HCT116 (cell line): ENCODE results near the gene CREB1. TPM values are rescaled to one million over a fixed set of nuclear protein-coding genes. Genes with fewer than 3 reads are reported as not detected.

ENCODE experiments used
- ATAC-seq: fragments of 200-7000 bp; cut with Tn5 transposase; 2 replicates; pipeline ENCODE4 v1.9.1; 2020; ENCODE audit warnings: mild to moderate bottlenecking, moderate library complexity
- Bru-seq: library from RNA; stranded (reverse); fragments of 400-500 nt; gene quantifications from one replicate; lab custom pipeline; 2021; lab: Mats Ljungman, UMichigan
- BruChase-seq, 2 experiments: library from RNA; stranded (reverse); fragments of 400-500 nt; gene quantifications; one replicate each; lab custom pipeline; 2021; lab: Mats Ljungman, UMichigan
- BruUV-seq: library from RNA; stranded (reverse); fragments of 400-500 nt; replicated peaks from 2 replicates; lab custom pipeline; 2021; lab: Mats Ljungman, UMichigan
- CTCF ChIA-PET: fragments of 300-600 bp; sonication (Branson Sonifier 250); formaldehyde crosslinking; loops from one replicate; lab custom pipeline; 2021; ENCODE audit warnings: antibody characterized with exemption; lab: Charles Lee
- POLR2A ChIA-PET: fragments of 300-600, 350-600 bp; sonication (Branson Sonifier 250); formaldehyde crosslinking; loops from one replicate; lab custom pipeline; 2021; ENCODE audit warnings: antibody characterized with exemption; lab: Charles Lee
- RAD21 ChIA-PET, 2 experiments: fragments of 300-600 bp; sonication (Branson Sonifier 250); formaldehyde crosslinking; loops; one replicate each; lab custom pipeline; 2023; ENCODE audit warnings: low total read pairs in 2 of 2; ENCODE audit not compliant: uncharacterized antibody in 2 of 2, unreplicated experiment in 2 of 2, low non-redundant PET in 1 of 2; lab: Charles Lee
- DNase-seq: peaks from one replicate; pipeline ENCODE4 v3.0.0-alpha.2; 2010; ENCODE audit warnings: low read depth, low spot score
- H2AFZ ChIP-seq: fragments of 200-600 bp; shearing (Covaris generic), sonication (generic); 2 replicates; pipeline ENCODE4 v1.6.1; 2017; ENCODE audit warnings: low read depth, mixed run types, mixed read lengths, antibody characterized with exemption, low read length; ENCODE audit not compliant: poor library complexity, severe bottlenecking
- H3K27ac ChIP-seq: 2 replicates; pipeline ENCODE4 v1.5.1; 2012; ENCODE audit warnings: low read depth, low read length
- H3K27me3 ChIP-seq: fragments of 200-600 bp; sonication (generic); 2 replicates; pipeline ENCODE4 v1.6.1; 2016; ENCODE audit warnings: mixed run types, low read length, mixed read lengths; ENCODE audit not compliant: insufficient read depth
- H3K36me3 ChIP-seq, 2 experiments: fragments of 200-500 bp in 1 of 2; fragments of 200-600 bp in 1 of 2; sonication (Bioruptor generic) in 1 of 2; sonication (generic) in 1 of 2; 2 replicates each; pipeline versions ENCODE4 v1.5.1 to v1.6.1; 2014 to 2016; ENCODE audit warnings: low read length in 2 of 2, inconsistent platforms in 1 of 2, mixed read lengths in 1 of 2, mixed run types in 1 of 2; ENCODE audit not compliant: insufficient read depth in 2 of 2, control insufficient read depth in 1 of 2
- H3K4me1 ChIP-seq, 2 experiments: fragments of 200-600 bp in 1 of 2; sonication (generic) in 1 of 2; 2 replicates each; pipeline versions ENCODE4 v1.5.1 to v1.6.1; 2012 to 2017; ENCODE audit warnings: low read length in 2 of 2, inconsistent platforms in 1 of 2, mild to moderate bottlenecking in 1 of 2, mixed read lengths in 1 of 2, mixed run types in 1 of 2, moderate library complexity in 1 of 2; ENCODE audit not compliant: insufficient read depth in 2 of 2, control insufficient read depth in 1 of 2
- H3K4me2 ChIP-seq: fragments of 200-600 bp; sonication (generic); 2 replicates; pipeline ENCODE4 v1.6.1; 2017; ENCODE audit warnings: mixed run types, low read length, mixed read lengths
- H3K4me3 ChIP-seq, 2 experiments: fragments of 200-600 bp in 1 of 2; sonication (generic) in 1 of 2; replicated peaks in 1 of 2; 2 replicates each; pipeline ENCODE4 v1.5.1; 2011 to 2016; ENCODE audit warnings: low read length in 2 of 2, control low read depth in 1 of 2, low read depth in 1 of 2, mild to moderate bottlenecking in 1 of 2, mixed read lengths in 1 of 2, mixed run types in 1 of 2
- H3K79me2 ChIP-seq: fragments of 200-600 bp; sonication (generic); 2 replicates; pipeline ENCODE4 v1.6.1; 2017; ENCODE audit warnings: mild to moderate bottlenecking, mixed run types, low read length, moderate library complexity, mixed read lengths; ENCODE audit not compliant: insufficient read depth
- H3K9ac ChIP-seq: fragments of 200-600 bp; sonication (generic); 2 replicates; pipeline ENCODE4 v1.6.1; 2016; ENCODE audit warnings: low read length, mixed read lengths
- H3K9me2 ChIP-seq: fragments of 200-600 bp; sonication (generic), shearing (Covaris generic); 2 replicates; pipeline ENCODE4 v1.6.1; 2017; ENCODE audit warnings: mixed run types, mild to moderate bottlenecking, moderate library complexity; ENCODE audit not compliant: insufficient read depth
- H3K9me3 ChIP-seq, 2 experiments: fragments of 200-500 bp in 1 of 2; fragments of 200-600 bp in 1 of 2; sonication (Bioruptor generic) in 1 of 2; sonication (generic) in 1 of 2; 2 replicates each; pipeline ENCODE4 v1.6.1; 2014 to 2017; ENCODE audit warnings: low read length in 2 of 2, mixed read lengths in 2 of 2, inconsistent platforms in 1 of 2, low read depth in 1 of 2, mild to moderate bottlenecking in 1 of 2, mixed run types in 1 of 2, moderate library complexity in 1 of 2; ENCODE audit not compliant: control insufficient read depth in 1 of 2, insufficient read depth in 1 of 2
- H4K20me1 ChIP-seq: fragments of 200-600 bp; sonication (generic), shearing (Covaris generic); 2 replicates; pipeline ENCODE4 v1.6.1; 2017; ENCODE audit warnings: mixed run types, mild to moderate bottlenecking, moderate library complexity; ENCODE audit not compliant: insufficient read depth
- CBX3 ChIP-seq: IDR thresholded peaks from 2 replicates; pipeline ENCODE4 v1.6.1; 2012; ENCODE audit warnings: low read depth
- EGR1 ChIP-seq: IDR thresholded peaks from 2 replicates; pipeline ENCODE4 v1.6.1; 2012; ENCODE audit warnings: low read depth
- EZH2 ChIP-seq: fragments of 200-600 bp; sonication (generic); IDR thresholded peaks from 2 replicates; pipeline ENCODE4 v1.6.1; 2017; ENCODE audit warnings: antibody characterized with exemption, mixed run types
- JUND ChIP-seq: IDR thresholded peaks from 2 replicates; pipeline ENCODE4 v1.6.1; 2012
- POLR2A ChIP-seq: IDR thresholded peaks from 2 replicates; pipeline ENCODE4 v1.7.0; 2011; ENCODE audit warnings: borderline replicate concordance; ENCODE audit not compliant: insufficient read depth, insufficient read length; ENCODE audit errors: extremely low read depth
- POLR2AphosphoS5 ChIP-seq: IDR thresholded peaks from 2 replicates; pipeline ENCODE4 v1.6.1; 2011; ENCODE audit warnings: mild to moderate bottlenecking, low read depth, low read length, moderate library complexity
- SIN3A ChIP-seq: IDR thresholded peaks from 2 replicates; pipeline ENCODE4 v1.6.1; 2012; ENCODE audit warnings: low read depth
- SP1 ChIP-seq: IDR thresholded peaks from 2 replicates; pipeline ENCODE4 v1.6.1; 2012; ENCODE audit warnings: low read depth
- SRF ChIP-seq: IDR thresholded peaks from 2 replicates; pipeline ENCODE4 v1.6.1; 2012; ENCODE audit warnings: low read depth
- TCF7L2 ChIP-seq: IDR thresholded peaks from 2 replicates; pipeline ENCODE4 v1.7.0; 2011; ENCODE audit warnings: borderline replicate concordance, inconsistent platforms; ENCODE audit not compliant: insufficient read depth, insufficient read length; ENCODE audit errors: extremely low read depth
- ZFX ChIP-seq: fragments of 450-650 bp; IDR thresholded peaks from 2 replicates; pipeline ENCODE4 v1.6.1; 2017
- ZNF274 ChIP-seq: fragments of 200-500 bp; sonication (Bioruptor generic); IDR thresholded peaks from 2 replicates; pipeline ENCODE4 v1.6.1; 2014; ENCODE audit warnings: mild to moderate bottlenecking, low read depth, low read length, inconsistent platforms
- intact Hi-C: fragments of 100-400 bp; cut with micrococcal nuclease; formaldehyde crosslinking; loops from 2 replicates; pipeline ENCODE4 v1.10.0; 2022
- long read RNA-seq: library from polyadenylated mRNA; unstranded; transcript quantifications from one replicate; pipeline ENCODE4 v2.0.0, GENCODE V29; 2021; ENCODE audit not compliant: unreplicated experiment
- polyA plus RNA-seq: library from polyadenylated mRNA; unstranded; fragments of >200 nt; gene quantifications from 2 replicates; pipeline ENCODE4 v1.2.1, GENCODE V29; 2012; ENCODE audit warnings: missing spikeins
- total RNA-seq: library from RNA; stranded (reverse); gene quantifications from one replicate; pipeline ENCODE4 v1.2.1, GENCODE V29; 2021; ENCODE audit not compliant: unreplicated experiment
- TF ChIP-seq, protein P1 (sequence below): IDR thresholded peaks from 2 replicates; pipeline ENCODE4 v1.6.1; 2011; ENCODE audit warnings: mild to moderate bottlenecking, low read length, moderate library complexity; ENCODE audit not compliant: insufficient replicate concordance; ENCODE audit errors: extremely low read depth
- TF ChIP-seq, protein P2 (sequence below): IDR thresholded peaks from 2 replicates; pipeline ENCODE4 v1.6.1; 2012
- TF ChIP-seq, protein P3 (sequence below): IDR thresholded peaks from 2 replicates; pipeline ENCODE4 v1.6.1; 2012; ENCODE audit warnings: low read depth
- TF ChIP-seq, protein P4 (sequence below), 3 experiments: fragments of 200-600 bp in 1 of 3; sonication (generic) in 1 of 3; IDR thresholded peaks in 2 of 3; conservative IDR thresholded peaks in 1 of 3; 2 replicates each; pipeline ENCODE4 v1.5.1; 2012 to 2017; ENCODE audit warnings: low read depth in 2 of 3, low read length in 2 of 3, antibody characterized with exemption in 1 of 3, borderline replicate concordance in 1 of 3, control low read depth in 1 of 3, mild to moderate bottlenecking in 1 of 3, mixed read lengths in 1 of 3, mixed run types in 1 of 3, moderate library complexity in 1 of 3; ENCODE audit not compliant: insufficient read depth in 1 of 3

The CREB1 gene
- total RNA-seq (60.4 TPM), Bru-seq, nascent RNA (percentile 89 among the genes with signal in this experiment), BruChase-seq, experiment 1, labeled RNA remaining after a 6-hour chase (percentile 73 among the genes with signal in this experiment), BruChase-seq, experiment 2, labeled RNA remaining after a 2-hour chase (percentile 82 among the genes with signal in this experiment)
- polyA plus RNA-seq, result 32.4 and 32.9 TPM in 2 replicates
- long read RNA-seq, full-length matches to known transcripts, result 29 of 64 reads
- long read RNA-seq, partial matches to known transcripts, result 15 of 64 reads
- long read RNA-seq, other reads (novel, unspliced or antisense), result 20 of 64 reads

DNA sequence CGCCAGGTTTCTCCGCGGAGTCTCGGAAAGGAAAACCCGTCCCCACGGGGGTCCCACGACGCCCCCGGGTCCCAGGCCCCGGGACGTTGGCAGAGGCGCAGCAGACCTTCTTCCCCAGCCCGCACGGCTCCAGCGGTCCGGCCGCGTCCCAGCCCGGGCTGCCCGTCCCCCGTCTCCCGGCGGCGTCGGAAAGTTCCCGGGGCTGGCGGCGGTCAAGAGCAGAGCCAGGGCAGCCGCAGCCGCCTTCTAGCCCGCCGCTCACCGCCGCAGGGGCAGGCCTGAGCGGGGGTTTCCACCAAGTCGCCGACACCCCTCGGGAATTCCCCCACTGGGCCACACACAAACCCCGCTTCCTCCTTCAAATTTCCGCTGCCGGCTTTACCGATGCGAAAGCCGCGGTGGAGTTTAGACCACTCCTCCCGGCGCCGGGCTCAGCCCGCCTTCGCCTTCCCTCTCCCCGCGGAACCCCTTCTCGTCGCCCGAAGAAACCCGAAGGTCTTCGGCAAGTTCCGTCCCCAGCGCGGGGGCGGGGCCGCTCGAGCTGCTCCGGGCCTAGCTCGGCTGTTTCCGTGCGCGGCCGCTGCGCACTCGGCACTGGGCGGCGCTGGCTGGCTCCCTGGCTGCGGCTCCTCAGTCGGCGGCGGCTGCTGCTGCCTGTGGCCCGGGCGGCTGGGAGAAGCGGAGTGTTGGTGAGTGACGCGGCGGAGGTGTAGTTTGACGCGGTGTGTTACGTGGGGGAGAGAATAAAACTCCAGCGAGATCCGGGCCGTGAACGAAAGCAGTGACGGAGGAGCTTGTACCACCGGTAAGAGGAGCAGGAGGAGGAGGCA lies at the start of gene CREB1:
TSS of gene CREB1 (plus strand) at position 633 of the 830 bp plus-strand sequence. CDS start 25,674 bp downstream, outside the sequence.
- peak within 1 kb of the TSS; percentile 37 for H2AFZ ChIP-seq
- POLR2A ChIA-PET, result interaction anchor here (0.6 to 1.2 kb wide), 5 partner anchors 11 to 199 kb away, joined by 3 to 5 read pairs (median 3); partner anchors contain the start of gene METTL21A
- H3K9me3 ChIP-seq, result no peaks in the 10 kb centered on the region
- peak within 1 kb of the TSS; percentile 98 for H3K4me2 ChIP-seq
- peak; percentile 92 for DNase-seq
- H3K79me2 ChIP-seq, result peaks cover 46% of the 10 kb centered on the region
- H3K27ac ChIP-seq, result peak within 1 kb of the TSS; percentile 91
- H3K4me3 ChIP-seq, result peak within 1 kb of the TSS; percentile 81 to 91
- no peaks in the 10 kb centered on the region for H3K36me3 ChIP-seq
- no peaks in the 10 kb centered on the region for H3K9me2 ChIP-seq
- H3K27me3 ChIP-seq, result no peaks in the 10 kb centered on the region
- peak; percentile 92 for ATAC-seq
- H4K20me1 ChIP-seq, result no peaks in the 10 kb centered on the region
- intact Hi-C loops, result loop anchor here (2.0 to 10.0 kb wide), 2 partner anchors 95 to 505 kb away; partner anchors contain the start of gene METTL21A
- CTCF ChIA-PET, result no interaction called here
- no TSS peak for BruUV-seq
- H3K4me1 ChIP-seq, result peaks cover 5 to 27% of the 10 kb centered on the region in 2 experiments
- RAD21 ChIA-PET, result no interaction called here
- H3K9ac ChIP-seq, result peak within 1 kb of the TSS; percentile 92
- TF ChIP-seq SIN3A (peak; percentile 47), ZFX (peak; percentile 51), EGR1 (peak; percentile 96), SRF (no peak; the same call in 1 of the 2 replicates), TCF7L2 (no peak), POLR2AphosphoS5 (peak; percentile 78), ZNF274 (no peak), SP1 (no peak), EZH2 (no peak), CBX3 (no peak), POLR2A (peak; percentile 75), JUND (no peak)
- TF ChIP-seq, protein P1, sequence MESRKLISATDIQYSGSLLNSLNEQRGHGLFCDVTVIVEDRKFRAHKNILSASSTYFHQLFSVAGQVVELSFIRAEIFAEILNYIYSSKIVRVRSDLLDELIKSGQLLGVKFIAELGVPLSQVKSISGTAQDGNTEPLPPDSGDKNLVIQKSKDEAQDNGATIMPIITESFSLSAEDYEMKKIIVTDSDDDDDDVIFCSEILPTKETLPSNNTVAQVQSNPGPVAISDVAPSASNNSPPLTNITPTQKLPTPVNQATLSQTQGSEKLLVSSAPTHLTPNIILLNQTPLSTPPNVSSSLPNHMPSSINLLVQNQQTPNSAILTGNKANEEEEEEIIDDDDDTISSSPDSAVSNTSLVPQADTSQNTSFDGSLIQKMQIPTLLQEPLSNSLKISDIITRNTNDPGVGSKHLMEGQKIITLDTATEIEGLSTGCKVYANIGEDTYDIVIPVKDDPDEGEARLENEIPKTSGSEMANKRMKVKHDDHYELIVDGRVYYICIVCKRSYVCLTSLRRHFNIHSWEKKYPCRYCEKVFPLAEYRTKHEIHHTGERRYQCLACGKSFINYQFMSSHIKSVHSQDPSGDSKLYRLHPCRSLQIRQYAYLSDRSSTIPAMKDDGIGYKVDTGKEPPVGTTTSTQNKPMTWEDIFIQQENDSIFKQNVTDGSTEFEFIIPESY, result no peak
- TF ChIP-seq, protein P2, sequence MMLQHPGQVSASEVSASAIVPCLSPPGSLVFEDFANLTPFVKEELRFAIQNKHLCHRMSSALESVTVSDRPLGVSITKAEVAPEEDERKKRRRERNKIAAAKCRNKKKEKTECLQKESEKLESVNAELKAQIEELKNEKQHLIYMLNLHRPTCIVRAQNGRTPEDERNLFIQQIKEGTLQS, result no peak
- TF ChIP-seq, protein P3, sequence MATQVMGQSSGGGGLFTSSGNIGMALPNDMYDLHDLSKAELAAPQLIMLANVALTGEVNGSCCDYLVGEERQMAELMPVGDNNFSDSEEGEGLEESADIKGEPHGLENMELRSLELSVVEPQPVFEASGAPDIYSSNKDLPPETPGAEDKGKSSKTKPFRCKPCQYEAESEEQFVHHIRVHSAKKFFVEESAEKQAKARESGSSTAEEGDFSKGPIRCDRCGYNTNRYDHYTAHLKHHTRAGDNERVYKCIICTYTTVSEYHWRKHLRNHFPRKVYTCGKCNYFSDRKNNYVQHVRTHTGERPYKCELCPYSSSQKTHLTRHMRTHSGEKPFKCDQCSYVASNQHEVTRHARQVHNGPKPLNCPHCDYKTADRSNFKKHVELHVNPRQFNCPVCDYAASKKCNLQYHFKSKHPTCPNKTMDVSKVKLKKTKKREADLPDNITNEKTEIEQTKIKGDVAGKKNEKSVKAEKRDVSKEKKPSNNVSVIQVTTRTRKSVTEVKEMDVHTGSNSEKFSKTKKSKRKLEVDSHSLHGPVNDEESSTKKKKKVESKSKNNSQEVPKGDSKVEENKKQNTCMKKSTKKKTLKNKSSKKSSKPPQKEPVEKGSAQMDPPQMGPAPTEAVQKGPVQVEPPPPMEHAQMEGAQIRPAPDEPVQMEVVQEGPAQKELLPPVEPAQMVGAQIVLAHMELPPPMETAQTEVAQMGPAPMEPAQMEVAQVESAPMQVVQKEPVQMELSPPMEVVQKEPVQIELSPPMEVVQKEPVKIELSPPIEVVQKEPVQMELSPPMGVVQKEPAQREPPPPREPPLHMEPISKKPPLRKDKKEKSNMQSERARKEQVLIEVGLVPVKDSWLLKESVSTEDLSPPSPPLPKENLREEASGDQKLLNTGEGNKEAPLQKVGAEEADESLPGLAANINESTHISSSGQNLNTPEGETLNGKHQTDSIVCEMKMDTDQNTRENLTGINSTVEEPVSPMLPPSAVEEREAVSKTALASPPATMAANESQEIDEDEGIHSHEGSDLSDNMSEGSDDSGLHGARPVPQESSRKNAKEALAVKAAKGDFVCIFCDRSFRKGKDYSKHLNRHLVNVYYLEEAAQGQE, result no peak
- TF ChIP-seq, protein P4, sequence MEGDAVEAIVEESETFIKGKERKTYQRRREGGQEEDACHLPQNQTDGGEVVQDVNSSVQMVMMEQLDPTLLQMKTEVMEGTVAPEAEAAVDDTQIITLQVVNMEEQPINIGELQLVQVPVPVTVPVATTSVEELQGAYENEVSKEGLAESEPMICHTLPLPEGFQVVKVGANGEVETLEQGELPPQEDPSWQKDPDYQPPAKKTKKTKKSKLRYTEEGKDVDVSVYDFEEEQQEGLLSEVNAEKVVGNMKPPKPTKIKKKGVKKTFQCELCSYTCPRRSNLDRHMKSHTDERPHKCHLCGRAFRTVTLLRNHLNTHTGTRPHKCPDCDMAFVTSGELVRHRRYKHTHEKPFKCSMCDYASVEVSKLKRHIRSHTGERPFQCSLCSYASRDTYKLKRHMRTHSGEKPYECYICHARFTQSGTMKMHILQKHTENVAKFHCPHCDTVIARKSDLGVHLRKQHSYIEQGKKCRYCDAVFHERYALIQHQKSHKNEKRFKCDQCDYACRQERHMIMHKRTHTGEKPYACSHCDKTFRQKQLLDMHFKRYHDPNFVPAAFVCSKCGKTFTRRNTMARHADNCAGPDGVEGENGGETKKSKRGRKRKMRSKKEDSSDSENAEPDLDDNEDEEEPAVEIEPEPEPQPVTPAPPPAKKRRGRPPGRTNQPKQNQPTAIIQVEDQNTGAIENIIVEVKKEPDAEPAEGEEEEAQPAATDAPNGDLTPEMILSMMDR (IDR thresholded peaks at IDR 0.05 in 2 of 3, conservative IDR thresholded peaks at IDR 0.05 in 1 of 3; ENCODE audit: borderline replicate concordance in 1 of 3, insufficient read depth in 1 of 3, low read depth in 2 of 3, low read length in 2 of 3), result no peak
